Left ventricle myocardium inferior (tissue), 1 donor: ENCODE data around the gene NID1. TPM values are rescaled to one million over a fixed set of nuclear protein-coding genes. Genes with fewer than 3 reads are reported as not detected.

Source experiments
- DNase-seq: peaks from one replicate; pipeline ENCODE4 v3.0.0-alpha.2; 2020
- H3K27ac ChIP-seq: fragments of 200-600 bp; replicated peaks from 2 replicates; pipeline ENCODE4 v1.8.0; 2021
- H3K27me3 ChIP-seq: fragments of 200-600 bp; 2 replicates; pipeline ENCODE4 v1.8.0; 2021; ENCODE audit warnings: low read depth
- H3K36me3 ChIP-seq: fragments of 200-600 bp; 2 replicates; pipeline ENCODE4 v1.8.0; 2021
- H3K4me1 ChIP-seq: fragments of 200-600 bp; 2 replicates; pipeline ENCODE4 v1.8.0; 2021
- H3K4me3 ChIP-seq: fragments of 200-600 bp; 2 replicates; pipeline ENCODE4 v1.8.0; 2021; ENCODE audit warnings: mild to moderate bottlenecking, moderate library complexity
- H3K9me3 ChIP-seq: fragments of 200-600 bp; replicated peaks from 2 replicates; pipeline ENCODE4 v1.8.0; 2021
- intact Hi-C: fragments of 100-400 bp; cut with micrococcal nuclease; formaldehyde crosslinking; loops from one replicate; pipeline ENCODE4 v1.11.0; 2022
- total RNA-seq: library from RNA; stranded (reverse); fragmentation: NEBNext Ultra II Directional; extraction: Animal tissue kit (Norgen Biotek cat#: 25700); gene quantifications from one replicate; pipeline ENCODE4 v1.2.1, GENCODE V29; 2021
- TF ChIP-seq, protein P1 (sequence below): fragments of 200-600 bp; IDR thresholded peaks from 2 replicates; pipeline ENCODE4 v1.8.0; 2021; ENCODE audit warnings: antibody characterized with exemption, mild to moderate bottlenecking, borderline replicate concordance
- donor health status: DM: no; HTN: yes; CAD: no; lungs with severe emphysema.

Gene NID1
- total RNA-seq, 1 donor from 2014 or later, result 40.4 TPM

DNA sequence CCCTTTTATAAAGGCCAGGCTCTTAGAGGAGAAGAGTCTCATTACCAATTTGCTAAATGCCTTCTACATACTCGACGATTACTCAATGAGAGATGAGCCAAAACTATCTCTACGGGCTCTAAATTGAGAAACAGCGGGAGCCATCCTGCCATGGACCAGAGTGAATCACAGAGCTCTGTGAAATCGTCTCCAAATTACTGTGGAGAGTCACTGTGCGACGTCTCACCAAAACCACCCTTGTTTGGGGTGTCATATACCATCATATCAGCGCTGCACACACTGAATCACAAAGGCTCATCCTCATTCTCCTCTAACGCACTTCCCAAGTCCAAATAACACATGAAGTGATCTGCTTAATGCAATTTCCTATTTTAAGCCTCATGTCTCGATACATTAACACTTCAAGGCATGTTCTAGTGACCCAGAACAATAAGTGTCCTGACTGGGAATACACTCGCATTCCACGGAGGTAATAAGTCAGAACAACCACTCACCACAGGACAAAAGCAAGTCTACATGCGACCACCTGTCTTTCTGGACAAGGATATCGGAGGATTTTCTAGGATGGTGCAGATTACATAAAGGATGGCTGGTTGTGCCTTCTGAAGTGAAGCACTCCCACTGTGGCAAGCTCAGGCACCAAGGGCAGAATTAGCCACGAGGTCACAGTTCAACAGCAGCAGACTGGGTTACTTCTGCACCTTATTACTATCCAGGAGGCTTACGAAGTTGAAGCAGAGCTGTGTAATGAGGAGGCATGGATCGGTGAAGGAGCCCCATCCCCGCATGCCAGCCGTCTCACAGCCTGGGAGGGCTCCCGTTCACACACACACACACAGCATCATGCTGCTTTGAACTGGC lies 44.3 kb downstream of the NID1 start:
- Histone ChIP-seq H3K27me3 (no peaks in the 10 kb centered on the region), H3K9me3 (no peaks in the 10 kb centered on the region), H3K36me3 (peaks cover 85% of the 10 kb centered on the region), H3K4me1 (peaks cover 80% of the 10 kb centered on the region), H3K4me3 (no peak overlapping the region), H3K27ac (peak overlapping the region; percentile 90)
- DNase-seq, result no peak
- intact Hi-C loops, result no loop called here
- TF ChIP-seq, protein P1, sequence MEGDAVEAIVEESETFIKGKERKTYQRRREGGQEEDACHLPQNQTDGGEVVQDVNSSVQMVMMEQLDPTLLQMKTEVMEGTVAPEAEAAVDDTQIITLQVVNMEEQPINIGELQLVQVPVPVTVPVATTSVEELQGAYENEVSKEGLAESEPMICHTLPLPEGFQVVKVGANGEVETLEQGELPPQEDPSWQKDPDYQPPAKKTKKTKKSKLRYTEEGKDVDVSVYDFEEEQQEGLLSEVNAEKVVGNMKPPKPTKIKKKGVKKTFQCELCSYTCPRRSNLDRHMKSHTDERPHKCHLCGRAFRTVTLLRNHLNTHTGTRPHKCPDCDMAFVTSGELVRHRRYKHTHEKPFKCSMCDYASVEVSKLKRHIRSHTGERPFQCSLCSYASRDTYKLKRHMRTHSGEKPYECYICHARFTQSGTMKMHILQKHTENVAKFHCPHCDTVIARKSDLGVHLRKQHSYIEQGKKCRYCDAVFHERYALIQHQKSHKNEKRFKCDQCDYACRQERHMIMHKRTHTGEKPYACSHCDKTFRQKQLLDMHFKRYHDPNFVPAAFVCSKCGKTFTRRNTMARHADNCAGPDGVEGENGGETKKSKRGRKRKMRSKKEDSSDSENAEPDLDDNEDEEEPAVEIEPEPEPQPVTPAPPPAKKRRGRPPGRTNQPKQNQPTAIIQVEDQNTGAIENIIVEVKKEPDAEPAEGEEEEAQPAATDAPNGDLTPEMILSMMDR, result no peak

DNA sequence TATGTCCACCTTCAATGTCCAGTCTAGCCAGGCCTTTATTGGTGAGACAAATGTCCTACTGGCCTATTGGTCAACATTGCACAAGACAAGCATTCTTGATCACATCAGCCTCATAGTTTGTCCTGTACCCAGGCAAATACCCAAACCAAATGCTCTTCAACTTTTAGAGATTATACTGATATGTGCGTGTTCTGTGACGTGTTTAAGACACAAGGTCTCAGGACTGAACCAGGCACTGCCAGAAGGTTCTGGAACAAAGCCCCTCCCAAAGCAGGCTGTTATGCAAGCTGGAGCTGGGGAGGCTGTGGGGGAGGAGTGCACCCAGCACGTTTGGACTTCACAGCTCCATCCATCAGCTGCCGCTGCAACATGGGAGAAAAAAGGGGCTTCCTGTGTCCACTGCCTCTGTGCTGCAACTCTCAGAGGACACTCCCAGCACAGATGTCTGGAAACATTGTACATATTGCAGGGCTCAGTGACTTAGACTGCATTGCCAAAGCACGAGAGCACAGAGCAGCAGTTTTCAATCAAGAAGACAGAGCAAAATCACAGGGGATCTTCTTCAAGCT lies 45.9 kb downstream of the NID1 start:
- intact Hi-C loops, result no loop called here
- Histone ChIP-seq H3K27ac (peak overlapping the region; percentile 90), H3K9me3 (no peaks in the 10 kb centered on the region), H3K4me3 (no peak overlapping the region), H3K4me1 (peaks cover 88% of the 10 kb centered on the region), H3K27me3 (no peaks in the 10 kb centered on the region), H3K36me3 (peaks cover 82% of the 10 kb centered on the region)
- peak; percentile 87 for DNase-seq
- TF ChIP-seq, protein P1, result no peak

DNA sequence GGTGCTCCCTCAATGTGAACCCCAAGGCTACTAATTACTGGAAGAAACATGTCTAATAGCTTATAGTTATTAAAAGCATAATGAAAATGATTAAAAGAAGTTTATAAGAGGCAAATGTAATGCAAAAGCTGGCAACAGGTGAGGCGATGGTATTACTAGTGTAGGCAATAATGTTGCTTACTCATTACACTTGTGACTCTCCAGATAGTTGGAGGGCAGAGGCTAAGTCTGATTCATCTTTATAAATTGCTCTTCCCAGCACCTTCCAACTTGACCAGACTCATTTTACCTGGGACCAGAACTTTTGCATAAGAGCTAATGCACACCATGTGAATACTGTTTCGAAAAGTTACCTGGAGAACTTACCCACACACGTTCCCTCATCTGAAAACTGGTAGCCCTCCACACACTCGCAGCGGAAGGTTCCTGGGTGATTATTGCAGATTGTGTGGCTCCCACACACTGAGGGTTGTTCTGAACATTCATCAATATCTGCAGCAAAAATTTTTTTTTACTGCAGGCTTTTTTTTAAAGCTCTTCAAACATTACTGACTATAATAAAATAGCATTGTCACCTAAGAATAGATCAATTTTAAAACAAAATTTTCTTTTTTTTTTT lies 48.0 kb downstream of the NID1 start:
- H3K4me1 ChIP-seq, result peaks cover 78% of the 10 kb centered on the region
- H3K36me3 ChIP-seq, result peaks cover 82% of the 10 kb centered on the region
- intact Hi-C loops, result no loop called here
- no peak overlapping the region for H3K4me3 ChIP-seq
- TF ChIP-seq, protein P1, result no peak
- peak overlapping the region; percentile 90 for H3K27ac ChIP-seq
- H3K27me3 ChIP-seq, result no peaks in the 10 kb centered on the region
- DNase-seq, result no peak
- H3K9me3 ChIP-seq, result no peaks in the 10 kb centered on the region

DNA sequence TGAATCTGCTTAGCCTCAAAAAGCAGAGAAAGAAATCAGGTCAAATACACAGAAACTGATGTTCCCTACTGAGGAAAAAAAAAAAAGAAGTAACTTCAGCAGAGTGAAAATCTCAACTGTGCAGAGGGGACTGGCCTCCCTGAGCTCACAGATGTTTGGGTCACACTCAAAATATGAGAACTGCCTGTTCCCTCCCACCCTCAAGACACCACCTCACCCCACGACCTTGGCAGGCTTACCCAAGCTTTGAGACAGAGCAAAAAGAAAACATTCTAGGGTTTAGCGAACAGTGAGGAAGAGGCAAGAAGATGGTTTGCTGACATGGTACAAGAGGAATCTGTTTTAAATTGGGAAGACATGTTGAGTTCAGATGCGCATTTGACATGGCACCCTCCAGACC lies 48.8 kb downstream of the NID1 start:
- no peaks in the 10 kb centered on the region for H3K9me3 ChIP-seq
- peak; percentile 78 for DNase-seq
- H3K27me3 ChIP-seq, result no peaks in the 10 kb centered on the region
- H3K36me3 ChIP-seq, result peaks cover 80% of the 10 kb centered on the region
- TF ChIP-seq, protein P1, result no peak
- H3K4me3 ChIP-seq, result no peak overlapping the region
- peak overlapping the region; percentile 90 for H3K27ac ChIP-seq
- intact Hi-C loops, result no loop called here
- H3K4me1 ChIP-seq, result peaks cover 78% of the 10 kb centered on the region

DNA sequence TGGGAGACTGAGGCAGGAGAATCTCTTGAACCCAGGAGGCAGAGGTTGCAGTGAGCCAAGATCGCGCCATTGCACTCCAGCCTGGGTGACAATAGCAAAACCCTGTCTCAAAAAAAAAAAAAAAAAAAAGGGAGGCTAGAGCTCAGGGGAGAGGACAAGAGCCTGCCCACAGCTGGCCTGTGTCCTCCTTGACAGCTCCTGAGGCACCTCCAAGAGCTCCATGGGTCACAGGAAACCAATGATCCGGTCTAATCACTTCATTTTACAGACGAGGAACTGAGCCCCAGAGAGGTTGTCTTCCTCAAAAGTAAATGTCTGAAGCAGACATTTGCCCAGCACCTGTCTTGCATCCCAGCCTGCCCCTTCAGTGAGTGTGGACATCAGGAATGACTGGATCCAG lies 49.4 kb downstream of the NID1 start:
- Histone ChIP-seq H3K4me1 (peaks cover 77% of the 10 kb centered on the region), H3K27me3 (no peaks in the 10 kb centered on the region), H3K9me3 (no peaks in the 10 kb centered on the region), H3K4me3 (no peak overlapping the region), H3K27ac (peak overlapping the region; percentile 90), H3K36me3 (peaks cover 80% of the 10 kb centered on the region)
- DNase-seq, result peak; percentile 48
- intact Hi-C loops, result no loop called here
- TF ChIP-seq, protein P1, result no peak
